ENCODE data around the gene ELL2. TPM values are rescaled to one million over a fixed set of nuclear protein-coding genes. Genes with fewer than 3 reads are reported as not detected.

ELL2 gene
- total and polyA plus RNA-seq, 2 of the 13 experiments (the other 11 are each of a cell fraction or from before 2014, with no cell fraction given), result 78.9 to 97.1 TPM

- TF ChIP-seq ZNF770 (CRISPR knock-in tag; IDR thresholded peaks at IDR 0.05) (no peak), HOXD1 (CRISPR knock-in tag; IDR thresholded peaks at IDR 0.05) (peak; percentile 74; the same call in 1 of the 2 replicates), ZNF546 (CRISPR knock-in tag; conservative IDR thresholded peaks at IDR 0.05) (no peak), SNAI1 (CRISPR knock-in tag; IDR thresholded peaks at IDR 0.05; ENCODE audit: borderline replicate concordance) (no peak), ZBTB4 (CRISPR knock-in tag; IDR thresholded peaks at IDR 0.05; ENCODE audit: borderline replicate concordance) (no peak), ZNF616 (CRISPR knock-in tag; IDR thresholded peaks at IDR 0.05; ENCODE audit: low read depth) (no peak), GZF1 (CRISPR knock-in tag; IDR thresholded peaks at IDR 0.05) (no peak), WIZ (CRISPR knock-in tag; IDR thresholded peaks at IDR 0.05) (no peak), ZSCAN31 (CRISPR knock-in tag; IDR thresholded peaks at IDR 0.05; ENCODE audit: low read depth) (no peak), THAP11 (CRISPR knock-in tag; IDR thresholded peaks at IDR 0.05) (0 out of 2 replicates have a peak, but pooled peaks have one; percentile 21), BCLAF1 (IDR thresholded peaks at IDR 0.05) (no peak), MLXIP (CRISPR knock-in tag; IDR thresholded peaks at IDR 0.05; ENCODE audit: borderline replicate concordance) (no peak), KAT8 (CRISPR knock-in tag; IDR thresholded peaks at IDR 0.05) (peak; percentile 49; the same call in 1 of the 2 replicates), TP53 (CRISPR knock-in tag; conservative IDR thresholded peaks at IDR 0.05) (0 out of 2 replicates have a peak, but pooled peaks have one; percentile 27), PCBP2 (optimal IDR thresholded peaks at IDR 0.05; ENCODE audit: low read depth, low read length, poor library complexity, severe bottlenecking) (no peak), ZNF160 (CRISPR knock-in tag; IDR thresholded peaks at IDR 0.05) (no peak), ZNF75D (CRISPR knock-in tag; IDR thresholded peaks at IDR 0.05; ENCODE audit: borderline replicate concordance) (no peak), SOX6 (IDR thresholded peaks at IDR 0.05) (no peak), SOX6 (CRISPR knock-in tag; IDR thresholded peaks at IDR 0.05) (peak; percentile 89)
Measured at GRCh38 chr5:95861221-95861863, 100.3 kb downstream of the ELL2 start (continued).

Data from HepG2 (cell line).